MM.1S (cell line): ENCODE results near the gene LETM1.

ENCODE experiments used
- CTCF ChIP-seq: fragments of 300-600 bp; sonication (generic); IDR thresholded peaks from 2 replicates; pipeline ENCODE4 v1.5.1; 2016; ENCODE audit warnings: antibody characterized with exemption, low read length, mixed read lengths
- EZH2 ChIP-seq: fragments of 300-600 bp; sonication (generic); optimal IDR thresholded peaks from 2 replicates; pipeline ENCODE3; 2017; ENCODE audit warnings: low read depth, mild to moderate bottlenecking, antibody characterized with exemption, low read length, mixed read lengths
- EZH2phosphoT487 ChIP-seq: fragments of 300-600 bp; sonication (generic); IDR thresholded peaks from 2 replicates; pipeline ENCODE4 v1.6.1; 2018; ENCODE audit warnings: antibody characterized with exemption, low read length

- no peak for TF ChIP-seq CTCF
- no peak for TF ChIP-seq EZH2
- no peak for TF ChIP-seq EZH2phosphoT487
Measured at GRCh38 chr4:1797298-1797860, 58.6 kb downstream of the LETM1 start.
